HG02798 (cell line): ENCODE data around the gene SYNPR.

Experiments used
- ATAC-seq: cut with Tn5 transposase; IDR thresholded peaks from one replicate; pipeline ENCODE4 v1.9.1; 2021; ENCODE audit warnings: mild to moderate bottlenecking; ENCODE audit not compliant: unreplicated experiment, poor library complexity

Gene SYNPR

DNA sequence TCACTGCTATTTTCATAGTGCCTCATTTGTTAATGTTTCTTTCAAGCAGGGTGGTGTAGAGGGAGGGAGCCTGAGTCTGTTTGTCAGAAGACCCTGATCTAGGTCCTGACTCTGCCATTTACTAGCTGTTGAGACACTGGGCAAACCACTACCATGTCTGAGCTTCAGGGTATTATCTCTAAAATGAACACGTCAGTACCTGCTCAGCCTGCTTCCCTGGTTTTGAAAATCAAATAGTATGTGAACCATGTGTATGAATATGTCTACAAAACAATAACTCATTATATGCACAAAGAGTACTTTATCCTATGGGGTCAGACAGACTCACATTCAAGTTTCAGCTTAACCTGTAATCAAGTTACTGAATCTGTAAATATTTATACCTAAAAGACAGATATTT is 25.1 kb downstream of the SYNPR start:
- no peak for ATAC-seq

DNA sequence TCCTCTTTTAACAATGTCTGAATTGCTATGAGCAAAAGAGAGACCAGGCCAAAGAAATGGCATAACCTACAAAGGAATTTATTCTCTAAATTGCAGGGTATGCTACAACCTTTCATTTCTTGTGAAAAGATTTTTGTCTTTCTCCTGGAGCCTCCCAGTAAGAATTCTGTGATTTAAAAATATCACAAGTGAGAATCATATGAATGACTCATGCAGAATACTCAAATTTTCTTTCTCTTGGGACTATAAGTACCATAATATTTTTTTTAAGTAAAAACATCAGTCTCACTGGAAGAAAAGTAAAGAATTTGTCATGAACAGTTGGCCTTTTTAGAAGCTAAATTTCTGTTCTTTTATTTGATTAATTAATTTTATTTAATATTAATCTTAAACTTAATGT is 26.3 kb downstream of the SYNPR start:
- no peak for ATAC-seq

DNA sequence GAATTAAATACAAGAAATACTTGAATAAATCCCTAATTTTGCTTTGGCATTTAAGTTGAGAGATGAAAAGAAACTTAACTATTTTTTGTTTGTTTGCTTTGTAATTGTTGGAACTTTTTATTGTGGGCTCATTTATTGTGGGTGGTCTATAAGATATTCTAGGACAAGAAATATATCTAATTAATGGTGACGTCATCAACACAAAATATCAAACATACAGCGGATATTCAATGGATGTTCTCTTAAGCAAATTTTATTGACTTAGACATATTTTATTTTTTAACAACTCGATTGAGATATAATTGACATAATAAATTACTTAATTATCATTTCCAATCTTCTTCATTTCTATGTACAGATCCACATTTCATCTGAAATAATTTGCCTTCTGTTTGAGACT is 30.0 kb downstream of the SYNPR start:
- ATAC-seq: no peak

DNA sequence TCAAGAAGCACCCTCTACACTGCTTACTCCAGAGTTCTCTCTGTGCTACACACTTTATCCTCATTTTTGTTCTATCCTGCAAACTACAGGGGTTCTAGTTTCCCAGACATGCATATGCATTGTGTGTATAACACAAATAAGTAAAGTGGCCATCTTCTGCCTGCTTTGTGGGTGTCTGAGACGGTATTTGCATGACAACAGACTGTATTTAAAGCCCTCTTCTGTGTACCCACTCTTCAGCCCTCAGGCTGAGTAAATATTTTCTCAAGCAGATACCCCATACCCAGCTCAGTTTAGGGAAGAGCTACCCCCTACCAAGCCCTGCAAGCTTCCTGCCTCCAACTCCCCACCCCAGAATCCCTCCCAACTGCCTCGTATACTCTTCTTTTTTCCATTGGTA is 31.7 kb downstream of the SYNPR start:
- ATAC-seq: no peak

DNA sequence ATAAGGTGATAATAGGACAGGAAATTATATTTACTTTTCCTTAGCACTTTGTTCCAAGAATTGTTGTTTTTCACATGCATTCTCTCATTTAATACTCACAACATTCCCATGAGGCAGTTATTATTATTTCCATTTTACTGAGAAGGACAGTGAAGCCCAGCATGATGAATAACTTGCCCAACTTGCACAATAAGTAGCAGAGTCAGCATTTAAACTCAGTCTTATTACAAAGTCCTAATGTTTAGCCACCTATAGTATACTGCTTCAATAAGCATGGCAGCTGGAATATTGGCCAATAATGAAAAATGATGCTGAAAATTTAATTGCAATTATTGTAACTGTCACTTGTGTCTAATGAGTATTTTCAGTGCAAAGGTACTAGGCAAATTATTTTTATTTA is 45.7 kb downstream of the SYNPR start:
- no peak for ATAC-seq

DNA sequence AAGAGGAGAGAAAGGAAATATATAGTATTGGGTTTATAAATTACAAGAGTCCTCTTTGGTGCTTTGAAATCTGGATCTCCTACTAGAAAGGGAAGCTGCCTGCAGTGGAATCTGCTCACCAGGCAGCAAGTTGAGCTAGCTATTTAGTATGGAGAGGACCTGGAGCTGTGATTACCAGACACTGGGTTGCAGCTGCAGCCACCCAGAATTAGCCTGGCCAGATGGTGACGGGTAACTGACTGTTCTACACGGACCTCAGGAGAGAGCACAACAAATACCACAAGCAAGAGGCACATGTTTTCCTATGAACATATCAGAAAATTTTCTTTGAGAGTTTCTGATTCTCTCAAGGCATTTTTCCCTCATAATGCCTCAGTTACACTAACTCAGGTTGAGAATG is 46.5 kb downstream of the SYNPR start:
- ATAC-seq: no peak

DNA sequence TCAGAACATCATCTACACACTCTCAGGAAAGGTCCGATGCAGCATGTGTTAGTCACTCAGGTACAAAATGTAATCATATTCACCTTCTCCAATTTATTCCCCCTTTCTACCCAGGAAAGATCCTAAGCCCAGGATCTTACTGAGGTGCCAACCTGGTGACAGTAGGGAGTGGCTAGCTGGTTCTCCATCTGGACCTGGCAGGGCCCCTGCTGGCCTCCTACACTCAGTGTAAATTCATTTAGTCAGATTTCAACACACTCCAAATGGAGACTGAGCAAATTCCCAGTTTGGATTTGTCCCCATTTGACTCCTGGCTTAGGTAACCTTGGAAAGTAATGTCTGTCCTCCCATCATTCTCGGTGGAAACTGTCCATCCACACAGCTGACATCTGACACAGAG is 47.3 kb downstream of the SYNPR start:
- ATAC-seq: no peak

DNA sequence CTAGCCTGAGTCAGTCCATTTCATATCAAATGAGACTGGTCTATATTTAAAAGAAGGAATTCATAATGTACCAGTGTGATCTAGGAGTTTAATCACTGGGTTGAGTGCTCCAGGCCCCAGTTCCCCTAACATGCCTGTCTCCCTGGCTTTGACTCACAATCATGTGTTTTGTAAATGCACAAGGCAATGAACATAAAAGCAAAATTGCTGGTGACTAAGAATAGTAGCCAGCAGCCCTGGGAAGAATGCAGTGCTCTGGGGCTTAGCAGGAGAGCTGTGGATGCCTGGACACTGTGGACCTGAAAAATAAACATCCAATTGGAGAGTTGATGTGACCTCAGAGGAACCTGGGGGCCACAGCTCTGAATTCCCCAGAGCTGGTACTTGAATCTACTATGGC is 50.3 kb downstream of the SYNPR start:
- ATAC-seq: no peak

DNA sequence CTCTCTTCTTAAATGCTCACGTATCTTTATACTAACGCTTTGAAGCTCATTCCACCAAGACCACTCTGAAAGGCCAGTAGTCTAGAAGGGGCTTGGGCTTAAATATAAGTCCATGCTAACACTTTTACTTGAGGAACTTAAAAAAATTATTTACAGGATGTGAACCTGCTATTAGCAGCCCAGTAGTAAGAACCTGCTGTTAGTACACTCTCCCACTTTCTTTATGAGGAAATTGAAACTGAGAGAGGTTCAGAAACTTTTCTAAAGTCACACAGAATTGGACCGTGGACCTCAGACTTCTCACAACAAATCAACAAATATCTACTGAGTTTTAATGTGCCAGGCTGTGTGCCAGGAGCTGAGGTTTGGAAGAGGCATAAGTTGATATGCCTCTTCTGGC is 53.4 kb downstream of the SYNPR start:
- no peak for ATAC-seq

DNA sequence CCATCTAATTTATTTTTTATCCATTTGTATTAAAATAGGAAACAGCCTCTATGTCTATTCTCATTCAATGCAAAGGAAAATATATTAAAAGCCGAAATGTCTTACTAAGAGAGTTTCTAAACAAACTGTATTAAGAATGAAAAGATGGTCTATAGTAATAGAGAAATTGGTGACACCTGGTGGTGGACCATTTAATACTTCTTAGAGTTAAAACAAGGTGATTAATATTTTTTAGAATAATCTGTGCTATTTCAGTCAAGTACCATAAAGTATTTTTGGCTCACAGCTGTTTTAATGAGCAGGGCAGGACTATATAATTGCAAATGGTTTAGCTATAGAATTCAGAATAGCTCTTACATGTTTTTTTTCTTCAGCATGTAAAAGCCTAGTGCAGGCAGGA is 55.7 kb downstream of the SYNPR start:
- ATAC-seq: no peak

DNA sequence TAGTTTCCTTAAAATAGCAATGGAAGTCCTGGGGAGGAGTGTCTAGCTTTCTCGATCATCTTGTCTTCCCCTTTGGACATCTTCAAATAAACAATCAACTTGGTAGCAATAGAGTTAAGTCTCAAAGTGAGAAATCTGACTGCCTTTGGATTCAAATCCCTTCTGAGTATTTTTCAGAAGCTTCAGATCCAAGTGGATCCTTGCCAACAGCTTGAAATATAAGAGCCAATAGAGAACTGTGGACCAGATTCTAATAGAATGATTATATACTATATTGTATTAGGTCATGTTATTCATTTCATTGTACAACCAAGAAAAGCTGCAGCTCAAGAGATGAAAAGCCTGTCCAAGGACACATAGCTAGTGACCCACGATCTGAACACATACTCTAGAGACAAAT is 60.2 kb downstream of the SYNPR start:
- no peak for ATAC-seq

DNA sequence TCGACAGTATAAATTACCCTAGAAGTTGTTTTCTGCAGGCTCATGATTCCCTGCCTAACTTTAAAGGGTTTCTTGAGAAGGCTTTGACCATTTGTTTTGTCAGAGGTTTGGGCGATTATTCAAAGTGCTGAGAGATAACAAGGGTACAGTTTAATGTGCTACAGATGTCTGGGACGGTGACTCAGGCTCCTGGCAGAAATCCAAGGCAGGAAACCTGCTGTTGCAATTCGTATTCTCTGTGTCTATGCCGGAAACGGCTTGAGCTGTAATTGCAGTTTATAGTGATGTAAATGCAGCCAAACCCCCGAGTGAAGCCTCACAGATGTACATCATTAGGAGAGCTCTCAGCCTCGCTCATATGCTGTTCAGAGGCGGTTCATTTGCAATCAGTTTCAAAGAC is 65.6 kb downstream of the SYNPR start:
- no peak for ATAC-seq

DNA sequence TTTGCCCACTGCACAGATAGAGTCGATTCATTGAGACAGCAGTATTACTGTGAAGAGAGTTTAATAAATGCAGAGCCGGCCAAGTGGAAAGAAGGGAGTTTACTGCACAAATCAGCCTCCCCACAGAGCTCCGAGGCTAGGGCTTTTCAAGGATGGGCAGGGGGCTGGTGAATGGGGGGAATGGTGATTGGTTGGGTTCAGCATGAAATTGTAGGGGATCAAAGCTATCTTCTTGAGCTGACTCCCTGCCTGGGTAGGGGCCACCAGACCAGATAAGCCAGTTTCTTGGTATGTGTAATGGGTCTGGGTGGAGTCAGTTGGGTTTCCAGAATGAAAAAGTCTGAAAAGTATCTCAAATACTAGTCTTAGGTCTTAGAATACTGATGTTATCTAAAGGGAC is 66.6 kb downstream of the SYNPR start:
- no peak for ATAC-seq

DNA sequence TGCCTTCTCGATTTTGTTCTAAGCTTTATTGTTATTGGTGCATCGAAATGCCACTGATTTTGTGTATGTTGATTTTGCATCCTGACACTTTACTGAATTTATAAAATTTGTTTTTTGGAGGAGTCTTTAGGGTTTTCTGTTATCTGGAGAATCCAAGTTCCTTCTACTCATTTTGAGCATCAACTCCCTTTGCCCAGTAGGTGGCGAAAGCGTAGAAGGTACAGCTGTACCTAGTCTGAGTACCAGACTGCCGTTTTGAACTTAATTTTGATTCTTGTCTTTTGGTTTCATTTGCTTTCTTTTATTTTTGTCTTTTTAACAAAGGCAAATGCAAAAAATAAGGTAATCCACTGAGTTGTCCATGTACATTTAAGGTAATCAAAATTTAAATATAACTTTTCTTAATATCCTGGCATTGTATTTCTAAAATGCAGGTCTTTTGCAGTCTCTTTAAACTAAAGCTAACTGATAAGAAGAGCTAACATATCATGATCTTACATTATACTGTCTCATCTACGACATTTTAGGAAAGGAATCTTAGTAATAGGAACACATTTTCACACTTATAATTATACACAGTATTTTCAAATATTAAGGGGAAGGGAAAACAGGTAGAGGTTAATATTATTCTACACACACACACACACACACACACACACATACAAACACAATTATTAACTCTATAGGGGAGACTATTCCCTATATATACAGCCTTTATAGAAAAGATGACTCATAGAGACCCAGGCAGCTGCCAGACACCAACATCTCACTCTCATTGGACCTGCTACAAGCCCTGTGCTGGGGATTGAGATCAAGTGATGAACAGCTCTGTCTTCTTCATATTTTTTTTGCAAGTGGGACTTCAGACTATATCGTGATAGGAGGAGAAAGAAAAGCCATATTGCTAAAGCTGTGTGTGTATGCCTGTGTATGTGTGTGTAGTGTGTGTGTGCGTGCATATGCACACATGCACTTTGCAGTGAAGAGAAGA is 71.8 kb downstream of the SYNPR start:
- ATAC-seq: peak; percentile 77

DNA sequence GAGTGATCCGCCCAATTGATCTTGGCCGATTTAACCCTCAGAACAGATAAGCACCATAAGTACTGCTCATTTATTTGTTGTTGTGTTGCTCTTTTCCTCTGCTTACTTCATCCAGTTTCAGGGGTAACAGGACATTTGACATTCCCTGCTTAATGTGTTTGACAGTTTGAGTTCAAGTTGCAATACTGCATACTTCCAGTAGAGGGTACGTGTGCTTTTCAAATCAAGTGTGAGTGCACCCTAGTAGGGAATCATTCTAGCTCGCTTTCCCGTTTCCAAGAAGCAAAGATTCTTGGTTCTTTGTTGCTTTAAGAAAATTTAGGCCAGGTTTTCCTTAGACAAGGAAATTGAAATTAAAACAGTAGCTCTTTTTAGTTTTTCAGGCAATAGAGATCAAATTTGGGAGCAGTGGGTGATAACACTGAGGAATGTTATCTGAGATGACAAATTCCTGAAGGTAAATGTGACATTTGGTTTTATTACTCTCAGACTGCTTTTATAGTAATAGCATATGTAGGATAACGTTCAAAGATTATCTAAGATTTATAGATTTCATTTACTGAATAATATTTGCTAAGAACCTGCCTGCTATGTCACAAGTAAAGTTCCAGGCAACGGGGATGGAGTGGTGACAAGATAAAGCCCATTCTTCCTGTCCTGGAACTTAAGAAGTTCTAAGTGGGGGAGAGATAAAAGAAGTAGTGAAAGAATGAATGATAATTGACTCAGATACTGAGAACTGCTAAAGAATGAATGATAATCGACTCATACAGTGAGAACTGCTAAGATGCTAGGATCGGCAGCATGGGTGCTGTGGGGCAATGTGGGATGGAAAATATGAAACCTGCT is 73.3 kb downstream of the SYNPR start:
- peak; percentile 79 for ATAC-seq

DNA sequence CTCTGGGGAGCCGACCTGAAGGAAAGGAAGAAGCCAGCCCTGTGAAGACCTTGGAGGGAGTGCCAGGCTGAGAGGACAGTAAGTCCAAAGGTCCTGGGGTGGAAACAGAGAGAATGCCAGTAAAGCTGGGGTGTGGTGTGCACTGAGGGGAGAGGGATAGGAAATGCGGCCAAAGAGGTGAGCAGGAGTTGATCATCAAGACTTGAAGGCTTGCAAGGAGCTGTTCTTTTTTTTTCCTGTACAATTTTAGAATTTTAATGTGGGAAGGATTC is 73.8 kb downstream of the SYNPR start:
- ATAC-seq: no peak

DNA sequence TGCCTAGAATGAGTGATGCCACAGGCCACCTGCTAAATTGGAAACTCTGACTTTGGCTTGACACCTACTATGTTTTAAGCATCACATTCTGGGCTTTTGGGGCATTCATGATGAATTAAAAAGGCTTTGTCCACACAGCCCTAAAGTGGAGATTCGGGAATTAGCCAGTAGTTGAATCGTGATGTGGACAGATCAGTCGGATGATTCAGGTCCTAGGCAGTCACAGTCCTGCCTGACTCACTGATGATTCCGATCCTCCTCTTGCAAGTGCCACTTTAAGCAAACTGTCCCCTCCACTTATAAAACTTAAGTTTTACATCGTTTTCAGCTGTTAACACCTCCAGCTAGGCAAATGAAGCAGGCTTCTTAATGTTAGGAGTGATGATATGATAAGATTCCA is 75.3 kb downstream of the SYNPR start:
- no peak for ATAC-seq

DNA sequence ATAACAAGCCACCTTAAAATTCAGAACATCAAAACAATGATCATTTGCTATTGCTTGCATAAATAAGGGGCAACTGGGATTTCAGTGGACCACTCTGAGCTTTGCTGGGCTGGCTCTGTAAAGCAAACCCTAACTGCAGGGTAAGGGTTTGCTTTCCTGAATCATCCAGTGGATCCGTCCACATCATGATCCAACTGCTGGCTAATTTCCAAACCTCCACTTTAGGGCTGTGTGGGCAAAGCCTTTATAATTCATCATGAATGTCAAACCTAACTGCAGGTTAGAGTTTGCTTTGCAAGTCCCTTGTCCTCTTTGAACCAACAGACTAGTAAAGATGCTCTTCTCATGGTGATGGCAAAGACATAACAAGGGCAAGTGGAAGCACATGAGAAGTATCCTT is 76.1 kb downstream of the SYNPR start:
- no peak for ATAC-seq

DNA sequence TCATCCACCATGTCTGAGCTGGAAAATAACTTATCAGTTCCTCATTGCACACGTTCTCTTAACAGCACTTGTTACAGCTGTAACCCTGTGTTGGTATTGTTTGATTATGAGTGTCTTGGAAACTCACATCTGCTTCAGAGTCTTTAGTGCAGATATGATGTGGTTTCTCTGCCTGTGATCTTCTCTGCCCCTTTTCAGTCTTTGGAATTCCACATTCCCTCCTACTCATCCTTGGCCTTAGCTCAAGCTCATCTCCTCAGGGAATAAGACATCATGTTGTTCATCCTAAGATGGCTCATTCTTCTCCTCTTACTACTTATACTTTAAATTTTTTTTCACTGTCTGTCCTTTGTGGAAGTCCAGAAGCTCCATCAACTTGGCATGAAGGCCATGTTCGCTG is 77.7 kb downstream of the SYNPR start:
- no peak for ATAC-seq

DNA sequence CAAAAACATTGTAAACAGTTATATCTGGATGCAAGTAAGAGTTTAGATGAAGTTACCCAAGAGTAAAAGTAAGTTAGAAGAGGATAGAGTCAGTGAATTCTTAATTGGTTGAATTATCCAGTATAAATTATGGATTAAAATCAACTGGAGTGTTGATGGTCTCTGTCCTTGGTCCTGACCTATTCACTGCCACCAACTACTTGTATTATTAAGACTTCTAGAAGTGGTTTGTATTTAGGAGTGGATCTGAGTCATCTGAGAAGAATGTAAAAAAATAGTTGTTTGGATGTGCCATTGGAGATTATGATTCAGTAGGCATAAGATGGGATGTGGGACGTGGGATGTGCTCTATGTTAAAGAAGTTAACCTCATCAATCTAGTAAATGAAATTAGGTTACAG is 86.4 kb downstream of the SYNPR start:
- ATAC-seq: no peak

DNA sequence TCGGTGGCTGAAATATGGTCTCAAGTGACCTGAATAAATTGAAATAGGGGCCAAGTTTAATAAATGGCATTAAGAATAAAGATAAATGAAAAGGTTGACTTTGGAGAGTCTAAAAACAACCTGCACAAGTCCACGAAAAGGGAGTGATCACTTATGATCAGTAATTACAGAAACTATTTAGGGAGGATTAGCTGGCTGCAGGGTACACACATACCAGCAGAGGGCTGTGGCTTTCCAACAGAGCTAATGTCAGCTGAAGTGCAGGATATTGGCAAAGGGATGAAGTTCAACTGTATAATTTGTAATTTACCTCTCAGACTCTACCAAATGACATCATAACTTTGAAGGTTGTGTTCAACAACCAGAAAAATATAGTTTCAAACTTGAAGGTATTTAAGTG is 86.8 kb downstream of the SYNPR start:
- ATAC-seq: no peak

DNA sequence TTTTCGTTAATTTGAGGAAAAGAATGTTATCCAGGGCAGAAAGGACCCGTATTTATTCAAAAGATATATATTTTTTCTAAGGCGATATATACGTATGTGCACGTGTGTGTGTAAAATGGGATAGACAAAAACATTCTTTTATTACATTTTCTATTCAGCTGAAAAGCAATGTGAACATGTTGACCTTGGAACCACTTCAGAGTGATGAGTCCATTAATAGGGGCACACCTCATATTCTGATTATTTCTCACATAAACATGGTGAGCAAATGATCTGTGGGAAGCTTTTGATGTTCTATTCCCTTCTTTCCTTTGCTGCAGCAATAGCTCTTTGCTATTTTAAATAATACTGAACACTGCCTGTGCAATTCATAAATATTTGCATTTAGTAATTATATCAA is 87.6 kb downstream of the SYNPR start:
- no peak for ATAC-seq
